ENCODE measurements around the gene NEUROD2.

NEUROD2 gene

DNA sequence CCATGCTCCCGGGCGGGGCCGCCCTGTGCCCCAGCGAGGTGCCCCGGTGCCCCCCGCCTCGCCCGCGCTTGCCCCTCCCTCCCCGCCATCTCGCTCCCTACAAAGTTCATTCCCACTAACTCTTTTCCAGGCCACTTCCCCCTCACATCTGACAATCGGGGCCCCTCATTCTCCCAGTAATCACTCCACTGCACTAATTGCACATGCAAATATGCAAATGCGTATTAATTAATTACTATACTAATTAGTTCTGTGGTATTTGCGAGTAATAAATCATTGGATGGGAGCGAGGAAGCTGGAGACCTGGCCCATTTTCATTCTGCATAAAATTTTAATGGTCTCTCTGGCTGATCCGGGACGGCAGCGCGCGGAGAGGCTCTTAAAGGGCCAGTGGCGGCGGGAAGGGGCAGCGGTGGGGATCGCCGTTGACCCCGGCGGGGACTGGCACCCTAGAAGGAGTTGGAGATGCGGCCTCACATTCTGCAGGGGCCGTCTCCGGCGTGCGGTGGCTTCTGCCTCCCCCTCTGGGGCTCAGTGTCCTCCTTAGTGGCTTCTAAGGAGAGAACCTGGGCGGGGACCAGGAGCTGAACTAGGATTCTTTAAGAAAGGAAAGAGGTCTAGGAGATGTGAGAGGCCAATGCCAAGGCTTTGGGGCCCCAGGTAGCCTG, 10.7 kb upstream of the NEUROD2 start:
- DNase-seq, result no peak

DNA sequence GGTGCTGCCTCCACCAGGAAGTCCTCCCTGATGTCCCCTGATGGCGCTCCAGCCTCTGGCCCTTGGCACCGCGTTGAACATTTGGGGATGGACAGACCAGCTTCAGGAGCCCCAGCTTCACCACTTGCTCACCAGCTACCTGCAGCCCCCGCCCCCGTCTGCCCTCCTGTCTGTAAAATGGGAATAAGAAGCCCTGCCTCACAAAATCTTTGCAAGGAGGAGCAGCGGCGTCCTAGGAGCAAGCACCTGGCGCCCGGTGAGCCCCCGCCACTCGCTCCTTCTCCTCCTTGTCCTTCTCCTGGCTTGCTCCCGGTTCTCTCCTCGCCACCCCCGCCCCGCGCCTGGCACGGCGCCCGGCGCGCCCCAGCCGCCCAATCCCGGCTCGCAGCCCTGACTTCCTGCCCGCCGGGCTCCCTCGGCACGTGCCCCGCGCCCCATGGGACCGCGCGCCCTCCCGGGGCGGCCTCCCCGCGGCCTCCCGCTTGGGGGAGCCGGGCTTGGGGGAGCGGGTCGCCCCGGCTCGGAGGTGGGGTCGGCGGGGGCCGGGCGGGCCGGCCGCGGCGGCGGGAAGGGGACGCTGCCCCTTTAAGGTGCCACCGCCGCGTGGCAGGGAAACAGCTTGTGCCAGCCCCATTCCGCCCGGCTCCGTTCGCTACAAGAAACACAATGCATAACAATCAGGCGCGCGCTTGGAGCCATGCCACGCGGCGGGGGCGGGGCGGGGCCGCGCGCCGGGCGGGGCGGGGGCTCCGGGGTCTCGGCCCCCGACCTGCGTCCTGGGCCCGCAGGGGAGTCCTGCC, 9.9 kb upstream of the NEUROD2 start:
- DNase-seq, result peak; percentile 66

DNA sequence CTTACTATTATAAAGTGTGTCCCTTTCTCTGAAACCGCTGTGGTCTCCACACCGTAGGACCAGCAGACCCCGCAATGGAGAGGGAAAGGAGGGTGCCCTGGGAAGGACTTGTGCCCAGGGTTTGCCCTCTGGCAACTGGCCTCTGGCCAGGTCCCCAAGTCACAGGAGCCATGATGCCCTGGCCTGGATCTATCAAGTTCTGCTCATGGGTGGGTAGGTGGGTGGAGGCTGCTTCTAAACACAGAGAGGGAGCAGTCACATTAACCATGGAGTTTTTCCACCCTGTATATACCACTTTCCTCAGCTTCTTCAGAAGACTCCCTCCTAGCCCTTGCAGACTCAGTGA, 9.4 kb upstream of the NEUROD2 start:
- DNase-seq, result no peak

DNA sequence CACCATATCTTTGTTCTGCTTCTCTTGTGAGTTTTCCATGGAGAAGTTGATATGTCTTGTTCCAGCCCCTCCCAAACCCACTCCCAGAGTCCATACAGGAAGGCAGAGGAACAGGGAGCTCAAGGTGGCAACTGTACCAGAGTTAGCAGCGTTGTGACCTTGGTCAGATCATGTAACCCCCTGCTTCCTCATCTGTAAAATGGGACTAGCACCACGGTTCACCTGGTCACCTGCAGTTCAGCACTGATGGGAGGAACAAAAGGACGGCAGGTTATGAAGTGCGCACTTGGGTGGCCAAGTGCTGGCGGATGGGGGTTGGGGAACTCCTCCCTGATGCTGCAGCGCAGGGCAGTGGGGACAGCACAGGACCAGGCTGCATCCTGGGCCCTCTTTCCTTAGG, 7.7 kb upstream of the NEUROD2 start:
- DNase-seq, result no peak

DNA sequence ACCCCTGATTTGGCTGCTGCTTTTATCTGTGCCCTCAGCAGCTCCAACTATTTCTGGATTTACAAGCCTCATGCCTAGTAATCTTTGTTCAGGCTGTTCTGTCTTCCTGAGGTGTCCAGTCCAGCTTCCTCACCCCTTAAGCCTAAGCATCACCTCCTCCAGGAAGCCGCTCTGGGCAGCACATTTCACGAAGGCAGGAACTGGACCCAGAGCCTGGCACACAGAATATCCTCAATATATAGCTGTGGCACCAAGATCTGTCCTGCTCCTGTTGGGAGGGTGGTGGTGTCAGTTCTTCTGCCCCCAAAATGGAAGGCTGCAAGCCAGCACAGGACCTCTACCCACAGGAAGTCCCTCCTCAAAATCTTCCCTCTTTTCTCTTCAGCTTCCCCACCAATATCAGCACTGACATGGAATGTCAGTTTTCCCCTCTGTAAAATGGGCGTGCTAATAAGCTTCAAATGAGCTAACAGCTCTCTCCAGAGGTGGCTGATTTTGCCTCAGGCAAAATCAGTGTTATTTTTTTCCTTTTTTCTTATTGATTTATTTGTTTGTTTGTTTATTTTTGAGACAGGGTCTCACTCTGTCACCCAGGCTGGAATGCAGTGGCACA, 6.9 kb upstream of the NEUROD2 start:
- no peak for DNase-seq

DNA sequence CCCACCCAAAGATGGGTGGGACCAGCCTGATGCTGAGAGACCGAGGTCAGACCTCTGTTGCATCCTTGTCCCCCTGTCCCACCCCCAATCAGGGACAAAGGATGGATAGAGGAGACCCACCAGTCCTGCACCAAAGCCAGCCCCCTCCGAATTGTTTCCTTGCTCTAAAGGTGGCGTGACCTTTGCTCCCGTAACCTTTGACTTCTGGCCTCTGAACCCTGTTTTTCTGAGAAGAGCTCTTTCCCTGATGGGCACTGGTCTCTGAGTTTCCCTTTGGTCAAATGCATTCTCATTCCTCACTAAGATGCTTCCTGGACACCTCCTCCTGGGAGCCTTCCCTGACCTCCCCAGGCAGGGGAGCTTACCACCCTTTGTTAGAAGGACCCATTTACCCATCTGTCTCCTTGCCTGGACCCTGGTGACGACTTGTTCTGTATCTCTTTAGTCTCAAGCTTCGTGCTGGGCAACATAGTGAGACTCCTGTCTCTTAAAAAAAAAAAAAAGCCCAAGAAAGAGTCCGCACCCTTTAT, 5.3 kb upstream of the NEUROD2 start:
- DNase-seq, result no peak

DNA sequence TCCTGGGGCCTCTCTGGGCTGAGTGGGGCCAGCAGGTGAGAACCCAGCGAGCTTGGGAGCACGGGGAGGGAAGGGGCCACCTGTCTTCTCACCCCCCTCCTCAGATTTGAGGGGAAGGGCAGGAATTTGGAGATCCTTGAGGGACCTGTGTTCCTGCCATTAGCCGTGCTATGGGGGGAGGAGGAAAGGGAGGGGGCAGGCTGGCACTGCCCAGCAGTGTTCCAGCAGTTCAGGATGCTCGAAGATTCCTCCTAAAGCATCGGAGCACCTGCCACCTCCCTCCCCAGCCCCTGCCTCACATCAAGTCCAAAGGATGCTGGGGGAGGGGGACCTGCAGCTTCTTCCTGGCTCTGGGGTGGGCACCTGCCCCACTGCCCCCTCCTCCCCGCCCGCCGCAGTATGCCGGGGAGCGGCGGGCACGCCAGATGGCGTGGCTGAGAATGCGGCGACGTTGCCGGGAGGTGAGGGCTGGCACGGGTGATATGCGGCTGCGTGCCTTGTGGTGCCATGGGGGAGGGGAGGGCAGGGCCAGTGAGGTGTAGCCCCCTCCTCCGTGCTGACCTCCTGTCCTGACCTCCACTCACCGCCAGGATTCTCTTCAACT, 4.7 kb upstream of the NEUROD2 start:
- DNase-seq, result no peak

DNA sequence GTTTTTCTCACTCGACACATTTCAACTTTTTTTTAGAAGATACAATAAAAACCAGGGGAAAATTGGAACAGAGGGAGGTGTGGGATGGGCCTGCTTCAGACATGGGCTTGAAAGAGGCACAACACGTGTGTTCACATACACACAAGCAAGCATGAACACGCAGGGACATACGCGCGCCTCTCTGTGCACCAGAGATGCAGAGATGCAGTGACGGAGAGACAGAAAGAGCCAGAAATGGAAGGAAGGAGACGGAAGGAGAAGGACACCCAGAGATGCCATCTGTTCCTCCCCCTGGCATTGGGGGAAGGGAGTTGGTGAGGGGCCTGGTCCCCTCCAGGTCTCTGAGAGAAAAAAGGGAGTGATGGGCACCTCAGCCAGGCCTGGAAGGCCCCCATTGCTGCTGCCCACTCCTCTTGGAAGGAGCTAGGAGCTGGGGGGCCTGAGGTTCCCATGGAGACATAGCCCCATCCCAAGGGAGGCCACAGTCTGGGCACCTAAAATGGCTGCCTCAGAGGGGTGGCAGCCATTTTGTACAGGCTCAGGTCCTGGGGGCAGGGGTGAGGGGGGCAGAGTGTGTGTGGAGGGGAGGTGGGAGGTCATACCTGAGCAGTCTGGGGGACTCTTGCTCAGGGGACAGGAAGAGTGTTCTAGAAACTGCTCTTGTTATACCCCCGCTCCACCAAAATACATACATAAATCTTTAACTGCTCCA, 3.8 kb upstream of the NEUROD2 start:
- DNase-seq, result no peak

DNA sequence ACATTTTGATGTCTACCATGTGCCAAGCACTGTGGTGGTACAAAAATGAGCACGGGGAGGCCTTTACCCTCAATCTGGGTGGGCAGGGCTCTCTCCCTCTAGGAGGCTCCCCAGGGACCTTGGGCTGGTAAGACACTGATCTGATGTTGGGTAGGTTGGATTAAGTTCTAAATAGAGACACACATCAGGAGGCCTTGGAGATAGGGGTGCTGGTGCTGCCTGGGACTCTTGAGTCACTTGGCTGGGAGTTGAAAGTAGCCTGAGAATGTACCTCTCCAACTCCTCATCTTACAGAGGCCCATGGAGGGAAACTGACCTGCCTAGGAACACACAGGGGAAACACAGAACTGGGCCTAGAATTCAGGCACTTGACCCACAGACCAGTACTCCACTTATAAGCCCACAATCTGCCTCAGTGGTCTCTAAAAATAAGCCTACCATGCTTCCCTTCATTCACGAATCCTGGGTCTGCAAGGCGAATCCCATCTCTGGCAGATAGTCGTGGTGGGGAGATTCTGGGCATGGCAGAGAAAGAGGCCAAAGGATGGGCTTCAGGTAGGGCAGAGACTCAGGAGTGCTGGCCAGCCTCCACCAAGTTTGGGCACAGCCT, 1.8 kb upstream of the NEUROD2 start:
- DNase-seq, result no peak

DNA sequence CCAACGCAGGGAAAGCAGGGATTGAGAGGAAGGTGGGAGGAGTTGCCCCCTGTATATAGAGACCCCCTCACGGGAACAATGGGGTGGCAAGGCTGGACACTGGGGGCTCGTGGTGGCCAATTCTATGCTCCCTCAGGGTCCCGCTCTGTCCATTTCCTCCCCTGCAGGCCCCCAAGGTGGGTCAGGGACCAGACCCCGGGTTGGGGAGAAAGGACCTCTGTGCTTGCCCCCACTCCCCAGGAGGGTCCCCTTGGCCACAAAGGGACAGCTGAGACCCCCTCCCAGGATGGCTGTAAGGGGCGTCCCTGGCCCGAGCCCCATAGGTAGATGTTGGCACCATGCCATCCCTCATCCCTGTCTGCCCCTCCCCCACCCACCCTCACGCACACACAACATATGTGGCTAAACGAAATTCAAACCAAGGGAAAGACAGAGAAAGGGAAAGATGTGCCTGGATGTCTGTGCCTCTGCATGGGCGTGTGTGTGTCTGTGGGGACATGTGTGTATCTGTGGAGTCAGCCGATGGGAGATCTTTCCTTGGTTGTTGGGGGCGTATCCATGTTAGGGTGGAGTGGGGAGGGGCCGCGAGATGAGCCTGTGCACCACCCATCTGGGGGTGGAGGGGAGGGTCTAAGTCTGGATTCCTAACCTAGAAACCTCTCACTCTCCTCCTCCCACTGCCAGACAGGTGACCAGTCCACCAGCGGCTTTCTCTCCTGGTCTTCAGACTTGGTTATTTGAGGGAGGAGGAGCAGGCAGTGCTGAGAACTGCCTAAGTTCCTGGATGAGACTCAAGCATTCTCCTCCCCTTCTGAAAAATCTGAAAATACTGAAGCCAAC, 642 bp upstream of the NEUROD2 start:
- no peak for DNase-seq

DNA sequence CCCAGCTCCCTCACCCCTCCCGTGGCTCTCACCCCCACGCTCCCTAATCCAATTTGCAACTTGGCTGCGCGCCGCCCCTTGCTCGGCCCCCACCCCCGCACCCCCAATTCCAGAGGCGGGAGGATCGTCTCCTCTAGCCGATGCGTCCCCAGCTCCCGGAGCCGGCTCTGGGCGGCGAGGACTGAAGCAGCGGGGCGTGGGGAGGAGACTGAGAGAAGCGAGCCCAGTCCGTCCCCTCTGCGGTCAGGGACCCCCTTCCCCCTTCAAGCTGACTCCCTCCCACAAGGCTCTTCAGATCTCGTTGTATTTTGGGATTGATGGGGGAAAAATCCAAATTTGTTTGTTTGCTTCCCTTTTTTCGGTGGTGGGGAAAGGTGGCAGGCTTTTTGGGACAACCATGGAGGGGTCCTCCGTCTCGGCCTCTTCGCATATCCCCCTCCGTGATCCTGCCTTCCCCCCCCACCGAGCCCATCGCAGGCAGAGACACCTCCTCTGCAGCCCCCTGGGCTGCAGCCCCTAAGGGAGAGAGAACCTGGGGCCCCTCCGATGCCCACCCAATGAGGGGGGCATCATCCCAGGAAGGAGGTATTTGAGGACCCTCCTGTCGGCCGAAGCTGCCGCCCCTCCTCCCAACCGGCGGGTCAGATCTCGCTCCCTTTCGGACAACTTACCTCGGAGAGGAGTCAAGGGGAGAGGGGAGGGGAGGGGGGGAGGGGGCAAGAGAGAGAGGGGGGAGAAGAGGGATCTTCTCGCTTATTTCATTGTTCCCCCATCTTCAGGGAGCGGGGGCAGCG, 466 bp downstream of the NEUROD2 start:
- DNase-seq, result no peak

DNA sequence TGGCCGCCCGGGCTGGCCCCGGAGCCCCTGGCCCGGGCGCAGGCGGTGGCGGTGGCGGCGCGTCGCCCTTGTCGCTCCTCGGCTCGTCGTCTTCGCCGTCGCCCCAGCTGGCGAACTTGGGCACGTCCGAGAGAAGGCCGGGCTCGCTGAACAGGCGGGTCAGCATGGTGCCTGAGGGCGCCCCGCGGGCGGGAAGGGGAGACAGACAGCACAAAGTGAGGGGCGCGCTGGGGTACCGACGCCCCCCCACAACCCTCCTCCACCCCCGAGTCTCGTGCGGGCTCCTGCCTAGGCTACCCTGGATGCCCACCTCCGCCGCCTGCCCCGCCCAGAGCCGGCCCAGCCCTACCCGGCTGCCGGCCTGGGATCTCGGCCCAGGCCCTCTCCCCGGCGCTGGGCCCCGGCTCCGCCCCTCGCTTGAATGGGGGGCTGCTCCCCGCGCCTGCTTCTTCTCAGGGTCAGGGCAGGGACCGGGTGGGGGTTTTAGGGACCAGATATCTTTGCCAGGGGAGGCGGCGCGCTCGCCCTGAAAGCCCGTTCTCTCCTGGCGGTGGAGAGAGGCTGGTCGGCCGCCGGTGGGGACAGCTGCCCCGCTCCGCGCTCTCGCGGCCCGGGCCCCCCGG, 1.2 kb downstream of the NEUROD2 start:
- DNase-seq, result no peak

DNA sequence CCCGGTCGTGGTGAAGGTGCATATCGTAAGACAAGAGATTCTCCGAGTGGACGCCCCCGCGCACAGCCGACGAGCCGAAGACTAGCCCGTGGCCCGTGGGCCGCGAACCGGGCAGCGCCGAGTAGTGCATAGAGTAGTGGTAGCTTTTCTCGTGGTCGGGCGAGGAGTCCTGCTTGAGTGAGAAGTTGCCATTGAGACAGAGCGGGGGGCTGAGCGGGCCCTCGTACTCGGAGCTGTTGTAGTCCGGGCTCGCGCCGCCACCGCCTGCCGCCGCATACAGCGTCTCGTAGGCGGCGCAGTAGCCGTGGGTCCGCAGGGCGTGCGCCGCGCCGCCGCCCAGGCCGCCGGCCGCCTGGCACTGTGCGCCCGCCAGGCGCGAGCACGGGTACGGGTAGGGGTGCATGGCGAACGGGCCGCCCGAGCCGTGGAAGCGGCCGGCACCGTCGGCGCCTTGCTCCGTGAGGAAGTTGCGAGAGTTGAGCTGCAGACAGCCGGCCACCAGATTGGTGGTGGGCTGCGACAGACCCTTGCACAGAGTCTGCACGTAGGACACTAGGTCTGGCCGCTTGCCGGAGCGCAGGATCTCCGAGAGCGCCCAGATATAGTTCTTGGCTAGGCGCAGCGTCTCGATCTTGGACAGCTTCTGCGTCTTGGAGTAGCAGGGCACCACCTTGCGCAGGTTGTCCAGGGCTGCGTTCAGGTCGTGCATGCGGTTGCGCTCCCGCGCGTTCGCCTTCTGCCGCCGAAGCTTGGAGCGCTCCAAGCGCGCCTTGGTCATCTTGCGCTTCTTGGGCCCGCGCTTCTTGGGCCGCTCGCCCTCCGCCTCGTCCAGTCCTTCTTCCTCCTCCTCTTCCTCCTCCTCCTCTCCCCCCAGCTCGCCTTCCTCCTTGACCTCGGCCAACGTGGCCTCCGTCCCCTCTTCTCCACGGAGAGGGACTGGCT, 2.0 kb downstream of the NEUROD2 start:
- DNase-seq, result no peak

DNA sequence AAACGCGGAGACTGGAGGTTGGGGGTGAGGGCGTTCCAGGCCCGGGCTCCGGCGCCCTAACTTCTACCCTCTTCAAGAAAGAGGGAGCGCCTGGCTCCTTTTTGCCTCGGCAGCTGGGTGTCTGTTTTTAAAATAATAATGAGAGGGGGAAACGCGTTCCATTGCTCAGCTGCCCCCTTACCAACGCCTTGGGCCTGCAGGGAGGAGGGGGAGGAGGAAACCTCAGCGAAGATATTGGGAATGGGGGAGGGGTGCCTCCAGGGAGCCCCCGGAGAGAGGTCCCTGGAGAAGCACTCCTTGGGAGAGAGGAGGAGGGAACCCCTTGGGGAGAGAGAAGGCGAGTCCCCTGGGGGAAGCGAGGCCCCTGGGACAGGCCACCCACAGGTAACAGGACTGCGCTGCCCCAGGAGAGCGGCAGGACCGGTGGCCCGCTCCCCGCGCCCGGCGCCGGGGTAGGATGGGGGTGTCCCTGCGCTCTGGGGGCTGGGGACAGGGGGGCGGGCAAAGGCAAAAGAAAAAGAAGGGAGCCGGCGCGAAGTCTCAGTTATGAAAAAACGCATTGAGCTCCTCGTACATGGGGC, 2.7 kb downstream of the NEUROD2 start:
- DNase-seq, result no peak

DNA sequence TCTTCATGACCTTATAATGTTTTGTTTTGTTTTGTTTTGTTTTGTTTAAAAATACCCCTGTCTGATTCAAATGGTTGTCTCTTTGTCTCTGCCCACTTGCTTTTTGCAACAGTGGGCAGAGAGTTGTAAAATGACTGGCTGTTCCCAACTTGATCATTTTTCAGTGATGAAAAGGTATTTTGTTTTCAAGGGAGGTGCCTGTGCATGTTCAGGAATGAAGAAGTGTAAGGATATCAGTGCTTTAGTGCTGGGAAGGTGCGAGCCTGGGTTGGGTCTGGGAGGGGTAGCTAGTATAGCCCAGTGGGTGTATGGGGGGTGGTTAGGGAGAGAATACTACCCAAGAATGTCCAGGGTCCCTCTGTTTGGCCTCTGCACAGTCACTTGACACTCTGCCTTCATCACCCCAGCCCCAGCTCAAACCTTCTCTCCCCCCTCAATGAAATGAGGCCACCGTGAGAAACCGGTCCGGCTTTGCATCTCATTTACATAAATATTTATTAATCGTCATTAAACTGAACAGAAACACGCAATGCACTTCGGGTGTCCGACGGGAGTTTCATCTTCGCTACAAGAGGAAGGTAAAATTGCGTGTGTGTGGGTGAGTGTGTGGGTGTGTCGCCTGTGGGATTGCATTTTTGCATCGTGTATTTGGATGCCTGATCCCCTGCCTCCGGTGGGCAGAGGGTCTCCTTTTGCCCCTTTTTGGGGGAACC, 4.3 kb downstream of the NEUROD2 start:
- no peak for DNase-seq

DNA sequence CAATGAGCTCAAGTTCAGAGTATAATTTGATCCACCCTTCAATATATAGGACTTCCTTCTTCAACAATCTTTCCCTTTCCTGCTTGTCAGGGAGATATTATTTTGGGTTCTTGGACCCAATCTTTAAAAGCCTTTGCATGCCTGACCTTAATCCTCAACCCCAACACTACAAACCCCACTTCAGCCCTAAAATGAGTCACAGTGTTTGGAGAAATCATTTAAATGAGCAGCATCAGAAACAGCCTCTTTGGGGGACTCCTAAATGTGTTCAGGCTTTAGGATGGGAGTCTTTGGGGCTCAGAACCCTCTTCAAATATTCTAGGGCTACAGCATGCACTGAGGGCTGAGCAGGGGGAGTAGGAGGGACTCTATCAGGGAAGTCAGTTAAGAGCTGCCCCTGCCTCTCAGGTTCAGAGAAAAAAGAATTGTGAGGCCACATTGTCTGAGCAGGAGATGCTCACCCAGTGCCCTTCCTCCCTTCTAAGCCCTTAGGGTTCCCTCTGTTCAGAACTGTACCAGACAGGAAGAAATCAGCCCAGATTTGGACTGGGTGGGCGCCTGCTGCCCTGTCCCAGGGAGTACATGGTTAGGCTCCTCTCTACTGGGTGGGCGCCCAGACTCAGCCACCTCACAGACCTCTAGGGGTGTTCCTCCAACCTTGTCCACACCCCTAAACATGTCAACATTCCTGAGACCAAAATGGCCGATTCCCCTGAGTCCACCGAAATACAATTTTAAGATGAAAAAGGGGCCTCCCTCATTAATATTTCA, 5.0 kb downstream of the NEUROD2 start:
- no peak for DNase-seq
